Measurements from ENCODE around the gene DHRS1.

DHRS1 gene

DNA sequence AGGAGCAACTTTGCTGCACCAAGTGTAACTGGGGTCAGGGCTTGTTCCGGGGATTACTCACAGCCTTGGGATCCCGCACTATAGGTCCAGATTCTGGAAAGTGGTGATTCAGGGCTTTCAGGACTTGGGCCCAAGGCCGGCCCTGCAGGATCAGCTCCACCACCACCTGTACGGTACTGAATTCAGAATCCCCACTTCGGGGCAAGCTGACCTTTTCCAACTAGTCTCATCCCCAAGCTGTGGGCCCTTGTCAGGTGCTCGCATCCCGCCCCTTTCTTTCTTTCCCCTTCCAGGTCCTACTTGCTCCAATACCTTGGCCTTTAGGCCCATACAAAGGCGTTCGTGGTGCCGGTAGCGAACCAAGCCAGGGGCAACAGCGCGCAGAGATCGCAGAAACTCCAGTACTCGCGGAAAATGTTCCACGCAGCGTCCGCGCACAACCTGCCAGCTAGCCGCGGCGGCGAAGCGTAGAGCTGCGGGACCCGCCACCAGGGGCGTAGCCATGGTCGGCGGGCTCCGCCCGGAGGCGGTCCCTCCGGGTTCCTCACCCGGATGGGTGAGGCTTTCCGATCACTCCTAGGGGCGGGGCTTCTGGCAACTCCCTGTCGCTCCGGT is 57.6 kb downstream of the DHRS1 start:
- DNase-seq = peak; percentile 98
